ENCODE data around the gene INTS6. TPM values are rescaled to one million over a fixed set of nuclear protein-coding genes. Genes with fewer than 3 reads are reported as not detected.

INTS6 gene
- total and polyA plus RNA-seq, 8 donors: 10.9 to 44.8 (median 27.2) TPM

- Histone ChIP-seq H3K27me3 (no peaks in the 10 kb centered on the region), H3K4me1 (peaks cover 9 to 19% (median 10%) of the 10 kb centered on the region in 3 donors), H3K4me3 (no peak overlapping the region), H3K9me3 (no peaks in the 10 kb centered on the region), H3K27ac (no peak overlapping the region), H3K36me3 (peaks cover 0 to 15% (median 6%) of the 10 kb centered on the region in 3 donors)
- no peak for FAIRE-seq
- TF ChIP-seq, protein P1, sequence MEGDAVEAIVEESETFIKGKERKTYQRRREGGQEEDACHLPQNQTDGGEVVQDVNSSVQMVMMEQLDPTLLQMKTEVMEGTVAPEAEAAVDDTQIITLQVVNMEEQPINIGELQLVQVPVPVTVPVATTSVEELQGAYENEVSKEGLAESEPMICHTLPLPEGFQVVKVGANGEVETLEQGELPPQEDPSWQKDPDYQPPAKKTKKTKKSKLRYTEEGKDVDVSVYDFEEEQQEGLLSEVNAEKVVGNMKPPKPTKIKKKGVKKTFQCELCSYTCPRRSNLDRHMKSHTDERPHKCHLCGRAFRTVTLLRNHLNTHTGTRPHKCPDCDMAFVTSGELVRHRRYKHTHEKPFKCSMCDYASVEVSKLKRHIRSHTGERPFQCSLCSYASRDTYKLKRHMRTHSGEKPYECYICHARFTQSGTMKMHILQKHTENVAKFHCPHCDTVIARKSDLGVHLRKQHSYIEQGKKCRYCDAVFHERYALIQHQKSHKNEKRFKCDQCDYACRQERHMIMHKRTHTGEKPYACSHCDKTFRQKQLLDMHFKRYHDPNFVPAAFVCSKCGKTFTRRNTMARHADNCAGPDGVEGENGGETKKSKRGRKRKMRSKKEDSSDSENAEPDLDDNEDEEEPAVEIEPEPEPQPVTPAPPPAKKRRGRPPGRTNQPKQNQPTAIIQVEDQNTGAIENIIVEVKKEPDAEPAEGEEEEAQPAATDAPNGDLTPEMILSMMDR (IDR thresholded peaks at IDR 0.05): no peak
- ATAC-seq: no peak
- intact Hi-C loops (cut with DNase I): no loop called here
- no peak for DNase-seq
- 92 to 95% methylated on average over 1 of the region's 1 CpG for WGBS, 2 donors
These were observed 93.5 kb downstream of the INTS6 start for GRCh38 chr13:51359352-51359751.

GRCh38 chr13:51357928-51358595, 94.8 kb downstream of the INTS6 start:
- FAIRE-seq (no peak), DNase-seq (no peak), ATAC-seq (no peak)
- H3K36me3 ChIP-seq: peaks cover 0 to 6% (median 4%) of the 10 kb centered on the region in 3 donors
- H3K9me3 ChIP-seq: no peaks in the 10 kb centered on the region
- H3K4me3 ChIP-seq: no peak overlapping the region
- intact Hi-C loops (cut with DNase I): no loop called here
- no peaks in the 10 kb centered on the region for H3K27me3 ChIP-seq
- no peak overlapping the region for H3K27ac ChIP-seq
- H3K4me1 ChIP-seq: peaks cover 9 to 19% (median 10%) of the 10 kb centered on the region in 3 donors
- 80 to 88% methylated on average over 5 of the region's 5 CpGs for WGBS, 2 donors
- TF ChIP-seq, protein P1 (IDR thresholded peaks at IDR 0.05): no peak

- WGBS, 2 donors: 16 to 23% methylated on average over 2 of the region's 2 CpGs
- TF ChIP-seq, protein P1 (IDR thresholded peaks at IDR 0.05): no peak
- intact Hi-C loops (cut with DNase I): no loop called here
- no peak for DNase-seq
- no peak overlapping the region for H3K27ac ChIP-seq
- no peak for FAIRE-seq
- H3K36me3 ChIP-seq: no peaks in the 10 kb centered on the region
- ATAC-seq: no peak
- H3K4me3 ChIP-seq: no peak overlapping the region
- no peaks in the 10 kb centered on the region for H3K27me3 ChIP-seq
- H3K9me3 ChIP-seq: peaks cover 0 to 4% (median 0%) of the 10 kb centered on the region in 4 donors
- H3K4me1 ChIP-seq: peaks cover 0 to under 1% (median 0%) of the 10 kb centered on the region in 3 donors
These were observed 97.6 kb downstream of the INTS6 start for GRCh38 chr13:51355217-51355616.

DNA sequence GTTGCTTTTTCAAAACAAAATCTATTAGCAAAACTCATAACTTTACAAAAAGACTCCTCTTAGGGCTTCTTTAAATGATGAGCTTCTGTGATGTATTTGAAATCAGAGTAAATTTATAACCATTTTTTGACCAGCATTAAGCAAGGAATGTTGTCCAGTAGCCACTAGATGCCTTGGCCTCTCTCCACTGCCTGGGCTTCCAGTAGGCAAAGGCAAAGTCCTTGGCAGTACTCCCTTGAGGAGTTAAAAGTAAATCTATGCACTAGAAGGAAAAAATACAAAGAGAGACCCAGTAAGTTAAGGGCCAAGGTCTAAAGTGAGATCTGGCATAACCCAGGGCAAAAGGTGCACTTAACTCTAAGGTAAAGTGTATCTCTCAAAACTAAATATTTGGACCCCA, 103.8 kb downstream of the INTS6 start:
- Histone ChIP-seq H3K27me3 (no peaks in the 10 kb centered on the region), H3K4me3 (no peak overlapping the region), H3K36me3 (no peaks in the 10 kb centered on the region), H3K9me3 (peaks cover 0 to 4% (median 0%) of the 10 kb centered on the region in 4 donors), H3K27ac (no peak overlapping the region), H3K4me1 (no peaks in the 10 kb centered on the region)
- ATAC-seq (peak in 1 of 4 donors; percentile 17), FAIRE-seq (no peak), DNase-seq (no peak)
- intact Hi-C loops (cut with DNase I): no loop called here
- TF ChIP-seq, protein P1 (IDR thresholded peaks at IDR 0.05): no peak

All from pancreas (tissue), 10 donors.